GM18870 (cell line): ENCODE measurements around the gene GNG2.

Source experiments
- ATAC-seq: cut with Tn5 transposase; IDR thresholded peaks from one replicate; pipeline ENCODE4 v1.9.1; 2021; ENCODE audit warnings: moderate library complexity; ENCODE audit not compliant: unreplicated experiment

Gene GNG2

DNA sequence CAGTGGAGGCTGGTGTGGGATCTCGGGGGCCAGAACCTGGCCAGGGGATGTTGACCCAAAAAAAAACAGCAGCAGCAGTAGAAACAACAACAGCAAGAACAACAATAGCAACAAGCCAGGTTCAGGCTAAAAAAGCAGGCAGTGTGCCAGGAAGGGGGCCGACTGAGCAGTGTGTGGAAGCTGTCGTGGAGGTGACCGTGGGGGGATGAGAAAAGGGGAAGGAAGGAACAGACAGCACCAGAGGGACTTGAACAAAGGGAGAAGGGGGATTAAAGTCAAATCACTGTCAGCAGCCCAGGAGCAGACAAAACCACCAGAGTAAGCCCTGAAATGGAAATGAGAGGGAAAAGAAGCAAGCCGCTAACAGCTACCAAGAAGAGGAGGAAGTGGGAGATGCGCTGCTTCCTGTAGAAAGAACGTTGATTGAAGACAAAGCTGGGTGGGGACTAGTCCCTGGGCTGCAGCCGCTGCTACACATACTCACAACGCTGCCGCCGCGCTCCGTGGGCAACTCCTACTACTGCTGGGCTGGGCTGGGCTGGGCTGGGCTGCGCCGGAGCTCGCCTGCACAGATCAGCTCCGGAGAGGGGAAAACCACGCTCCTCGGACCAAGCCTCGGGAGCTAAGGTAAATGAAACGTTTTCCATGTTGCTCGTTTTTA is at the start of gene GNG2:
GNG2 (plus strand) TSS at position 449 of the 661 bp plus-strand sequence. CDS start 90,067 bp downstream, outside the sequence.
- ATAC-seq: peak; percentile 71

DNA sequence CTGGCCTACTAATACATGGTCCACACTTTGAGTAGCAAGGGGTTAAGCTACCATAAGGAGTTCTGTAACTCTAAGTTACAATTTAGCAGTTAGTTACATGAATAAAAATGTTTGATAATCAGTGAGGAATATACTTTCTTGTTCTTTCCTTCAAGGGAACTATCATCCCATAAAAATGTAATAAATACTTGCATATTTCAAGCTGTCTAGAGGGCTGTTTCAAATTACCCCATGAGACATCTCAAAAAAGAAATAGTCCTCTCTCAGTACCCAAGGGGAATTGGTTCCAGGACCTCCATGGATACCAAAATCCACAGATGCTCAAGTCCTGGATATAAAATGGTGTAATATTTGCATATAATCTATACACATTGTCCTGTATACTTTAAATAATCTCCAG is 48.7 kb upstream of the GNG2 start:
- no peak for ATAC-seq

DNA sequence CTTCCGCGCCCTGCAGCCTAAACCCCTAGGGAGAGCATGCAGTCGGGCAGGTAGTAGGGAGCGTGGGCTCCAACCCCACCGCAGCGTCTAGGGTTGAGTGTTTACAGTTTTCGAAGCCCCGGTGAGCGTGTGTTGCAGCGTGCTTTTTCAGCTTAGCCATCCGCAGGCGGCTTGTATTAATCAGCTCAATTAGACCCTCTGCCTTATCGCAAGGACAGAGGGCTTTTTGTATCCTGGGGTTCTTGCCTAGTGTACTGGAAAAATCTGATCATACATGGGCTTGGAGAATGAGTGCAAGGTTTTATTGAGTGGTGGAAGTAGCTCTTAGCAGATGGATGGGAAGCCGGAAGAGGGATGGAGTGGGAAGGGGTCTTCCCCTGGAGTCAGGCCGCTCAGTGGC is 44.4 kb upstream of the GNG2 start:
- ATAC-seq: no peak

DNA sequence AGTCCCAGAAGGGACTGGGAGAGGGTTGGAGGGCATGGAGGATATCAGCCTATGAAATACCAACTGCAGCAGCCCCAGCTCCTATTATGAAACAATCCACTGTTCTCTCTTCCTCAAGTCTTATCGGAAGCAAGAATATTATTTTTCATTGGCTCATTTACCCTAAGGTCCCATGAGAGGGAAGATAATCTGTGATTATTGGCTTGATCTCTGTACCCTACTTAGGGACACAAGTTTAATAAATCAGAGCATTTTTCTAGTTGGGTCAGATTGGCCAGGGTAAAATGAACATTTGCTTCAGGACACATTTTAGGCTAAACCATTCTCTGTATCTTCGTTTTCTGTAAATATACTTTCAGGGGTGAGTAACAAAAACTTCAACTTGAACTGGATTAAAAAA is 43.1 kb upstream of the GNG2 start:
- no peak for ATAC-seq

DNA sequence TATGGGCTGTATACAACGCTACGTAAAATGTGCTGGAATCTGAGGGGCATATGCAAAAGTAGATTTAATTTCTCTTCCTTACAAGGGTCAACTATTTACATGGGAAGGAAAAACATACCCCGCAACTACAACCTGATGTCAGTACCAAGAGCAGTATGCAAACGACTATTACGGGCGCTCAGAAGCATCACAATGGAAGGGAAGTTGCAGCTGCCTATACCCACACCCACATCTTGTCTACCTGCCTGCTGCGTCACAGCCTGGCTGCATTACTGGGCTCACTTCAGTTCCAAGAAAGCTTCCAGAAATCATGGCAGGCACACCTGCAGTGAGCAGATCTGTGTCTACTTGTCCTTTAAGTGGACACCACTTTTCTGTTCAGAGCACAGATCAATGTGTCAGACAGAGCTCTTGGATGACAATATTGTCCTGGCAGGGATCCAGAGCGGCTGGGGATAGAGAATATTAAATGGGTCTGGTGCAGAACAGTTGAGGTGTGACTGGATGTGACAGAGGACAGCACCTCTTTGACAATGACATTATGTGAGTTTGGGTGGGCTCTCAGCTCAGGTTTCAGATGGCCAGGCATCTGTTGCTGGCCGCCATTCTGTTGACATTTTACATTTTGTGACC is 41.5 kb upstream of the GNG2 start:
- ATAC-seq: no peak

DNA sequence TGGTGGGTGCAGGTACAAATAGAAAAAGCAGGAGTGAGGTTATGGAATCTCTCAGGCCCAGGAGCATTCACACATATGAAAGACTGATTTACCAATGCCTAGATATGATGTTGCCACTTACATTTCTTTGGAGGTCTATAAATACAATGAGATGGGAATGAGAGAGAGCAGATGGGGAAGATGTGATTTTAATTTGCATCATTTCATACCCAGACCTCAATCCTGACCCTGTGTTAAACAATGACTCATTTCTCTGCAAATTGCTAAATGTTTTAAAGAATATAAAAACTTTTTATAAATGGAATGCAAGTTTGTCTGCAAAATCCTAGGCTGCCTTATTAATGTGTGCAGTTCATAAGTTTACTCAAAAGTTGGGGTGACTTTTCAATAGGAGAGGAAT is 38.6 kb upstream of the GNG2 start:
- ATAC-seq: no peak

DNA sequence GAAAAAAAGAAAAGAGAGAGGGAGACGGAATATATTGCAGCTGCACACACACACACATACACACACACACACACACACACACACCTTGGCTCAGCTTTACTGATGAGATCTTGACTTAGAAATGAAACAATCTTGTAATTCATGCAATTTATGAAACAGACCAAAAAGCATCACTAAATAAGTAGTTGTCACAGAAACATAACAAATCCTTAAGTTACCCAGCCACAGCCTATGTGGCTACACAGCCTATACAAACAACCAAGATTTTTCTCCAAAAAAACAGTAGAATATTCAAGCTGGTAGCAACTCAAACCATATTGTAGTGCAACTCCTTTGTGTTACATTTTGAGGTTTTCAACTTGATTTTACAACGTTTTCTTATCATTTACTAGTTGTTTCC is 37.9 kb upstream of the GNG2 start:
- no peak for ATAC-seq

DNA sequence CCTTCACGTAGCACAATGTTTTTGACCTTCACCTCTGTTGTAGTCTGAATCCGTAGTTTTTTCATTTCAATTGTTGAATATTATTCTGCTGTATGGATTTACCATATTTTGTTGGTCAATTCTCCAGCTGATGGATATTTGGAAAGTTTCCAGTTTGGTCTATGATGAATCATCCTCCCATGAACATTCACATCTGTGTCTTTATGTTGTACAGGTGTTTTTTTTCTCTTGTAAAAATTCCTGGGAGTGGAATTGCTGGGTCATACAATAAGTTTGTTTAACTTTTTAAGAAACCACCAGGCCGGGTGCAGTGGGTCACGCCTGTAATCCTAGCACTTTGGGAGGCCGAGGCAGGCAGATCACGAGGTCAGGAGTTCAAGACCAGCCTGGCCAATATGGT is 36.7 kb upstream of the GNG2 start:
- no peak for ATAC-seq

DNA sequence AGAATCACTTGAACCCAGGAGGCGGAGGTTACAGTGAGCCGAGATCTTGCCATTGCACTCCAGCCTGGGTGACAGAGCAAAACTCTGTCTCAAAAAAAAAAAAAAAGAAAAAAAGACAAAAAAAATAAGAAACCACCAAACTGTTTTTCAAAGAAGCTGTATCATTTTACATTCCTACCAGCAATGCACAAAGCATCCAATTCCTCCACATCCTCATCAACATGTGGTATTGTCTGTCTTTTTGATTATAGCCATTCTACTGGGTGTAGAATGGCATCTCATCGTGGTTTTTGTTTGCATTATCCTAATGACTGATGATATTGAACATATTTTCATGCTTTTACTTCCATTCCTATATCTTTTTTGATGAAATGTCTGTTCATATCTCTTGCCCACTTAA is 36.2 kb upstream of the GNG2 start:
- no peak for ATAC-seq

DNA sequence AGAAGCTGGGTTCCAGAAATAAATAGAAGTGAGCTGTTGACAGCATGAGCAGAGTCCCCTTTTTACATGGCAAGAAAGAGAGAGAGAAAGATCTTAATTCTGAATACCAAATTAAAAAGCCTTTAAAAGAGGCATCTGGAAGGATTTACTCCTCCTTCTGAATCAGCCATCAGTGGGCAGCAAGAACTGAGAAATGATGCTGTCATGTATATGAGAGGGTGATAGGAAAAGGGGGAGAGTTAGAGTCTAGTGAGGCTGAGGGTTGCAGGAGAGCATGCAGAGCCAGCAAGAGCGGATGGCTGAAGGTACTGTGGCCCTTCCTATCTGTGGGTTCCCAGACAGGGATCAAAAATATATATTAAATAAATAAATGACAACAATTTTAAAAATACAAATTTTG is 34.5 kb upstream of the GNG2 start:
- no peak for ATAC-seq

DNA sequence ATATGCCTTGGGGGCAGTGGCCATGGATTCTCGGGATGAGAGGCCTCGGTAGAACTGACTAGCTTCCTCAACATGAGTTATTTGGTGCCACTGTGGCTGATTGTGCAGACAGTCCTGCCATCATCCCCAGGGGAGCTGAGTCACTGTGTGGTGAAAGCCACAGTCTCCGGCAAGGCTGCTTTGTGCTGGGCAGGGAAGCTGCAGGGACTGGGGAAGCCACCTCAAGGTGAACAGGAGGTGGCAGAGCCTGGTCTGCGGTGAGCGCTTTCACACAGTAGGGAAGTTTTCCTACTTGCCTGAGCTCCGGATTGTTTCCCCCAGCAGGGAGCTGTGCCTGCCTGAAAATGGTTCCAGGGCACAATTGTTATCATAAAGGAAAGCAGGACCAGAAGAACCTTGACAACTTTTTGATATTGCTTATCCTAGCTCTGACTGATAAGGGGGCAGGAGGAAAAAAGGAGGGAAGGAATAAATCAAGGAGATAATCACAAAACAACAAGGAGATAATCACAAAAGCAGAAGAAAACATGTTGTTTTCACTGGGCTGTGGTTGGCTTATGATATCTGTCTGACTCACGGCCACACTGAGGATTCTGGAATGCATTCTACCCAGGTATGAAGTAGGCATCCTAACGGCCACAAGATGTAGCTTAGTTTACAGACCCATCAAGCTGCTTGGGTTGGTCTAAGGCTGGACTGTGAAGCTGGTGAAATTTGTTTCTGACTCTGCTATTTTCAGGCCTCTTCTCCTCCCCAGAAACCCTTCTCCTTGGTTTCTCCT is 32.2 kb upstream of the GNG2 start:
- peak; percentile 92 for ATAC-seq

DNA sequence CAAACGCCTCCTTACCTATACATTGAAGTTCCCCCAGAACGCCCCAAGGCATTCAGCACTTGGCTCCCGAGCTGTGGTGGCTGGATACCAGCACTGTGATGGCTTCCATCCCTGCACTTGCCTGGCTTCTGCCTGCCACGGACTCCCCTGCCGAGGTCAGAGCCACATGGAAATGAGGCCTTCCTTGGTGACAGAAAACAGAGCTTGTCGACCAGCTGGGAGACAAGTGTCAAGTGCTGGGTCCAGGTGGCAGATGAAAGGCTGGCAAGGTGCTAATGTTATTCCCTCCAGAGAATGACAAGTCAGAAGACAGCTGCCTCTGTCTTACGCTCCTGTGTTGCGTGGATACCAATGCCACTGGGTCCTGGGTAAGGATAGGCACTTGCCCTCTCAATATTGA is 26.2 kb upstream of the GNG2 start:
- ATAC-seq: no peak

DNA sequence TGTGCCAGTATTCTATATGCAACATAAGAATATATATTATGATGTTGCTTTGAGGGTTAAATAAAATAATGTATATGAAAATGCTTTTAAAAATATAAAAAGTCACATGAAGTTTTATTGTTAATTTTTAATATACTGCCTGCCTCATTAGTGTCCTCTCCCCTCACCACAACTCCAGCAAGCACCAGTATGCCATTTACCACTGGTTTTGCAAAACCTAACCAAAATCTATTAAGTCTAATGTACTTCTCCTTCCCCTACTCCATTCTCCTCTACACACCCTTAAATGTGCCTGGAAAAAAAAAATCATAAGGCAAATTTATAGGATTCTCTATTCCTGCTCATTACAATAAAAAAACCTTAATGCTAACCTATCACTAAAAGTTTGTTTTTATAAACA is 24.0 kb upstream of the GNG2 start:
- no peak for ATAC-seq

DNA sequence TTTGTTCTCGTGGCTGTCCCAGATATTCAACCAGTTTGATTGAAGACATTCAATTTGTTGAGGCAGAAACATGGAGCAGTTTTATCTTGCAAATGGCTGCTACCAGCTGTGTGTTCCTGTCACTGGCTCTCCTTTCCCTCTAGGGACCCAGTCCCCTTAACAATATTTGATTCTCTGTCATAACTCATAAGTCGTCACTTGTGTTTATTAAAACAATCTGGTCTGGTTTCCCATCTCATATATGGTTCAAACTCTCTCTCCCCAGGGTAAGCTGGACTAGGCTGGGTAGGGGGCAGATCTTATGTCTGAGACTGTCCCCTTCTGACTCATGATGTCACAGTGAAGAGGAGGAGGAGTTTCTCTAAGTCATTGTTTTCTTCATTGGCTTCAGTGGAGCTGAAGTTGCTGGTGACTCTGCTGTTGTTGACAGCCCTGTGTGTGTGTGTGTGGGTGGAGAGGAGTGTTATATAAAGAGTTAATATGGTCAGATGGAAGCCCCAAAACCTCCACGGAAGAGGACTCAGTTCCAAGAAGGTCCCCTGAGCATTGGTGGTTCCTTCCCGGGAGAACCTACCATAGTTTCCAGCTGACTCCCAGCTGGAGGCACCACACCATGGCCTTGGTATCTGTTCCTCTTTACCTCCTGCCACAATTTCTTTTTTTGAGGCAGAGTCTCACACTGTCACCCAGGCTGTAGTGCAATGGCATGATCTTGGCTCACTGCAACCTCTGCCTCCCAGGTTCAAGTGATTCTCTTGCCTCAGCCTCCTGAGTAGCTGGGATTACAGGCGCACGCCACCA is 16.1 kb upstream of the GNG2 start:
- ATAC-seq: peak; percentile 31

DNA sequence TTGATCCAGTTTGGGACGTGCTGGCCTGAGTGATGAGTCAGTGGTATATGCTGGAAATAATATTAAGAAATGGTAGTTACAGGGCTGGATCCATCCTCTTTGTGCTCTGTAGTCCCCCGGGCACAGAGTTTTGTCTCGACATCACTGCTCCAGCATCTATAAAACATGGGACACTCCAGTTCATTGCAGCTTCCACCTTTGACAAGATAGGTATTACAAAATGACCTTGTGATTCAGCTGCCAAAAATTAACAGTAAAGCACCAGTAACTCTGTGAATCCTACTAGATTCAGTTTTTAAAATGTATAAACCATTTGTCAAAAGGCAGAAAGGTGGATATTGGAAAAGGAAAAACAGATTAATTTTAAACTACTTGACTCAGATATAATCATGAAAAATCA is 14.6 kb upstream of the GNG2 start:
- no peak for ATAC-seq

DNA sequence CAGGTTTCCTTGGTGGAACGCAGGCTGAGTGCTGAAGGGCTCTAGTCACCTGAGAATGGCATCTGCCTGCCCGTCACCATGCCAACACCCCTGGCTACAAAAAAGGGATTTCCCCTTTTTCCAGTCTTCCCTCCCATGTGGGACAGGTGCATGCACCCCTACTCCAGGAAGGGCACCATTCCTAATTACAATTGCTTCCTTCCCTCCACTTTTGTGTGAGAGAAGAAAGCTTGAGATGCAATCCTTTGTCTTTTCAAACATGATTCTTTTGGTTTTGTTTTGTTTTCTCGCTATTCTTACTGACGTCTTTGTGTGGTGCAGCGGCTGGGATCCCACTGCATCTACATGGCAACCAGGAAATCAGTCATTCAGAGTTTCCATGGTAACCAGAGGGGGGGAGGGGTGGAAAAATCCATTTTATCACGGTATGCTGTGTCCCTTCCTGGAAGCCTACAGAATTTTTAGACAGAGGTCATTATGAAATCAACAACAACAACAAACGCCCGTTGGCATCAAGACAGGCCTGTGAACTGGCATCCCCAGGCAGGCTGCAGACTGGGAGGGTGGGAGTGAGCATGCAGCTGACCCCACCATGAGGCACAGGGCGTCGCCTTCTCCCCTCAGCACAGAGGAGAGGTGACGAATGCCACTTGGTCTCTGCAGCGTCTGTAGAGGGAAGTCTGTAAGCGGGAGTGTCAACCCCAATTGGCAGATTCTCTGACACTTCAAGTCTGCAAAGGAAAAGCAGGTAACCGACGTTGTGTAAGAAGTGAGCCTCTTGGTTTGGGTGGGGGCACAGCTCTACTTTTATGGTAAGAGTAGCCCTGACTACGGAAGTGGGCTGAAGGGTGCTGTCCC is 13.6 kb upstream of the GNG2 start:
- peak; percentile 58 for ATAC-seq

DNA sequence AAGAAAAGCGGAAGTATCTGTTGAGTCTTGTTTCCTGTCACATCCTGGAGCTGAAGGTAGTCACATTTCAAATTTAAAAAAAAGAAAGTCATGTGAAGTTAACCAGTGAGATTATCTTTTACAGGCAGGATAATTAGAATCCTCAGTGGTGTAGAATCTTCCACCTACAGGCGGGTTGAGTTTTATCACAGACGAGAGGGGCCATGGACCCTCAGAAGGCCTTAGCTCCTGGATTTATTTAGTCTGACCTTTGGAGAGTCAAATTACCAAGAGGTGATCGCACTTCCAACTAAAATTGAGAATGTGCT is 13.0 kb upstream of the GNG2 start:
- ATAC-seq: no peak

DNA sequence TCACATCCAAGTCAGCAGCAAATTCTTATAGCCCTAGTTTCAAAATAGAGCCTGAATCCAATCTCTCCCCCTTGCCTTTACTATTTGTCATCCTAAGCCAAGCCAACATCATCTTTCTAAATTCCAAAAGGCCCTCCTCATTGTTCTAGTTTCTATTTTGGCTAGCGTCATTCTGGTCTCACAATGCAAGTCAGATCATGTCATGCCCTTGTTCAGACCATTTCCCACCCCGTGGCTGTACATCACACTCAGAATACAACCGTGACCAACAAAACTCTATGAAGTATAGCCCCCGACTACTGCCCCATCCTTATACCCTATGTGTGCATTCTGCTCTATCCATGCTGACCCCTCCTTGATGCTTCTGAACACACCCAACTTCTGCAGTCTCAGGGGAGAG is 12.3 kb upstream of the GNG2 start:
- ATAC-seq: no peak

DNA sequence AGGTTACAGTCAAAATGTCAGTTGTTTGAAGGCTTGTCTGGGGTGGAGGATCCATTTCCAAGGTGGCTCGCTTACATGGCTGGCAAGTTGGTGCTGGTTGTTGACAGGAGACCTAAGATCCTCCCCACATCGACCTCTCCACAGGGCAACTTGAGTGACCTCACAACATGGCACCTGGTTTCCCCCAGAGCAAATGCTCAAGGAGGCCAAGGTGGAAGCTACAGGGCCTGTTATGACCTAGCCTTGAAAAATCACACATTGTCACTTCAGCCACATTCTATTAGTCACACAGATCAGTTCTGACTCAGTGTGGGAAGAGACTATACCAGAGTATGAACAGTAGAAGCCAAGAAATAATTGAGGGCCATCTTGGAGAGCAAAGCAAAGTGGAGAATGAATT is 11.3 kb upstream of the GNG2 start:
- no peak for ATAC-seq

DNA sequence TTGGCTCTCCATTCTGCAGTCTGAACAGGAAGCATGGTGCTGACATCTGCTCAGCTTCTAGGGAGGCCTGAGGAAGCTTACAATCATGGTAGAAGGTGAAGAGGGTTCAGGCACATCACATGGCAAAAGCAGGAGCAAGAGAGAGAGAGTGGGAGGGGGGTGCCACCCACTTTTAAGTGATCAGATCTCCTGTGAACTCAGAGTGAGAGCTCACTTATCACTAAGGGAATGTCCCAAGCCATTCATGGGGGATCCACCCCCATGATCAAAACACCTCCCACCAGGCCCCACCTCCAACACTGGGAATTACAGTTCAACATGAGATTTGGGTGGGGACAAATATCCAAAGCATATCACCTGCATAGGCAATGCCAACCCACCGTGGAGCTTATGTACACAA is 9.8 kb upstream of the GNG2 start:
- no peak for ATAC-seq

DNA sequence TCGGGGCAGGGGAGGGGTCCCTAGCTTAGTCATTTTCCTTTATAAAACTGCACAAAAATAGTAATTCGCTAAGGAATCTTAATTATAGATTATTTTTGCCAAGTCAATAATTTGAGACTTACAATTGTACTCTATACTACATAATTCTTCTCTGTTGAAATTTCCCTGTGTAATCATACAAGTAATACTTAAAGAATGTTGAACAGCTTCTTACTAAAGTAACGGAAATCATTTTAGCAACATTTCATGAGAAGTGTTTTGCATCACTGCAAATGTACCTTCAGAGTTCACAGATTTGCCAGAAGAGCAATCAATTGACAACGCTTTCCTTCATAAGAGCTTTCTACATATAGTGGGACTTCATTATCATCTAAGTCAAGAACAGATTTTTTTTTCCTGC is 7.9 kb upstream of the GNG2 start:
- ATAC-seq: no peak
